Bronchial epithelial cell (primary cell): Measurements from ENCODE around the gene OLFM4. TPM values are rescaled to one million over a fixed set of nuclear protein-coding genes. Genes with fewer than 3 reads are reported as not detected.
A peak's percentile ranks its signal among the peaks of the same experiment; 100 is the strongest.

Experiments
- DNase-seq: peaks from one replicate; pipeline ENCODE4 v3.0.0-alpha.2; 2010; ENCODE audit warnings: low read depth
- FAIRE-seq: peaks from 2 replicates; lab custom pipeline; 2011; peaks lifted over from hg19 to GRCh38; lab: Jason Lieb, UNC
- H3K27me3 ChIP-seq: 2 replicates; pipeline ENCODE4 v1.5.1; 2011; ENCODE audit warnings: low read length; ENCODE audit not compliant: control insufficient read depth, insufficient read depth
- H3K36me3 ChIP-seq: 2 replicates; pipeline ENCODE4 v1.5.1; 2011; ENCODE audit warnings: low read length; ENCODE audit not compliant: control insufficient read depth, insufficient read depth
- H3K4me3 ChIP-seq: 2 replicates; pipeline ENCODE4 v1.5.1; 2011; ENCODE audit warnings: mild to moderate bottlenecking, low read depth, low read length, control low read depth
- total RNA-seq: library from RNA; depleted of rRNA; stranded (reverse); fragments of >200 nt; gene quantifications from 2 replicates; pipeline ENCODE4 v1.2.1, GENCODE V29; 2014
- TF ChIP-seq, protein P1 (sequence below): IDR thresholded peaks from 2 replicates; pipeline ENCODE4 v1.5.1; 2011; ENCODE audit warnings: mild to moderate bottlenecking, moderate library complexity, low read length, control low read depth, inconsistent platforms; ENCODE audit not compliant: insufficient read depth, severe bottlenecking

Gene OLFM4
- total RNA-seq, 1 donor from 2014 or later = not detected

DNA sequence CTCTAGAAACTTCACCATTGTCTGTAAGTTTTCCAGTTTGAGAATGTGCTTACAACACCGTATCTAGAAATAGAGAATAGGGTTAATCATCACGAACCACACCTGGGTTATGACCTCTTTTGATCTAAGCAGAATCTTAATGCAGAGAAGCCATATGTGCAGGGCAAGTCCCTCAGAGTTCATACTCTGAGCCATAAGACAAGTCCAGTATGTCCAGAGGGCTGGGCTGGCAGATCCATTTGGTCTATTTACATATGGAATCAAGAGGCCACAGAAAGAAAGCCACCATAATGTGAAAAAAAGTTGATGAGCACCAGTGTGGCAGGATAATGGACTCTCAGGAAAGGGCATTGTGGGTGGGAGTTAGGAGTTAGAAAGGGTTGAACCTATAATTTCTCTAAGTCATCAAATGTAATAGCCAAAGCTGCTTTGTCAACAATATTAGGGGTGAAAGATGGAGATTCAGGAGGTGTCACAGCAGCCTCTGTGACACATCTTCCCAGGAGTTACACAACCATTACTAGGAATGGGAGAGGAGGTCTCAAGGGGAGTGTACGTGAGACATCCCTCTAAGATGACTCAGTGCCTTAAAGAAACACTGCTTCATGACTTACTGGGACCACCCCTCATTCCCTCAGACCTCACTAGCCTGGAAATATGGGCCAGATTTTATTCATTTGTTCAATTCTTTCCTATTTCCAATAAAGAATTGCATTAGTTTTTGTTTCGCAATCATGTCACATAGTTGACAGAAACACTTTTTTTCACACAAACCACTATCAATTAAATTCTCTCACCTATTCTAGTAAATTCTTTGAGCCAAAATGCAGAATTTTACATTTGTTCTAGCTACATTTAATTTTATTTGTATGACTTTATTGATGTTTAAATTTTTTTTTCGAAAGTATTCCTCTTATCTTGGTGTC, 30.4 kb upstream of the OLFM4 start:
- Histone ChIP-seq H3K4me3 (no peak overlapping the region), H3K36me3 (no peaks in the 10 kb centered on the region), H3K27me3 (no peaks in the 10 kb centered on the region)
- FAIRE-seq = no peak
- TF ChIP-seq, protein P1, sequence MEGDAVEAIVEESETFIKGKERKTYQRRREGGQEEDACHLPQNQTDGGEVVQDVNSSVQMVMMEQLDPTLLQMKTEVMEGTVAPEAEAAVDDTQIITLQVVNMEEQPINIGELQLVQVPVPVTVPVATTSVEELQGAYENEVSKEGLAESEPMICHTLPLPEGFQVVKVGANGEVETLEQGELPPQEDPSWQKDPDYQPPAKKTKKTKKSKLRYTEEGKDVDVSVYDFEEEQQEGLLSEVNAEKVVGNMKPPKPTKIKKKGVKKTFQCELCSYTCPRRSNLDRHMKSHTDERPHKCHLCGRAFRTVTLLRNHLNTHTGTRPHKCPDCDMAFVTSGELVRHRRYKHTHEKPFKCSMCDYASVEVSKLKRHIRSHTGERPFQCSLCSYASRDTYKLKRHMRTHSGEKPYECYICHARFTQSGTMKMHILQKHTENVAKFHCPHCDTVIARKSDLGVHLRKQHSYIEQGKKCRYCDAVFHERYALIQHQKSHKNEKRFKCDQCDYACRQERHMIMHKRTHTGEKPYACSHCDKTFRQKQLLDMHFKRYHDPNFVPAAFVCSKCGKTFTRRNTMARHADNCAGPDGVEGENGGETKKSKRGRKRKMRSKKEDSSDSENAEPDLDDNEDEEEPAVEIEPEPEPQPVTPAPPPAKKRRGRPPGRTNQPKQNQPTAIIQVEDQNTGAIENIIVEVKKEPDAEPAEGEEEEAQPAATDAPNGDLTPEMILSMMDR = no peak
- no peak for DNase-seq

DNA sequence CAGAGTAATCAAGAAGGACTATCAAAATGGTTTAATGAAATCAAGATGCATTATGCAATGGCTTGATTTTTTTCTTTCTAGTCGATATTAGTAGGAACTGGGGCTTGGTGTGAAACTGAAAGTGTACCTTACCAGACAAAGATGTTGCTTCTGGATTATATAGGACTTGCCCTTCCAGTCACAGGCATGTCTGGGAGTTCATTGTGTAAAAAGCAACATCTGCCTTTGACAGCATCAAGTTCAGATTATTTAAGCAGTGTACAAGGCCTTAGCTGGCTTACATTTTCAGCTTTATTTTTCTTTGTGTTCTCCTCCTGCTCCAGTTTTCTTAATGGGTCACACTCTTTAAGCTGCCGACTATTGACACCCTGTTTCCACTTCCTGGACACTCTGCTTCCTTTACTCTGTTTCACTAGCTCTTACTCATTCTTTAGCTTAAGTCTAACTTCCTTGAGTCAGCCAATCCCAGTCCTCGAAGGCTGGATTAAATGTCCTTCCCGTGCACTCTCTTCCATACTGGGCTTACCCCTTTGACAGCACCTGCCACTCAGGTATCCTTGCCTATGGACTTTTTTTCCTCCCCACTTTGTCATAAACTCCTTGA, 29.4 kb upstream of the OLFM4 start:
- FAIRE-seq = no peak
- TF ChIP-seq, protein P1 = no peak
- no peaks in the 10 kb centered on the region for H3K36me3 ChIP-seq

DNA sequence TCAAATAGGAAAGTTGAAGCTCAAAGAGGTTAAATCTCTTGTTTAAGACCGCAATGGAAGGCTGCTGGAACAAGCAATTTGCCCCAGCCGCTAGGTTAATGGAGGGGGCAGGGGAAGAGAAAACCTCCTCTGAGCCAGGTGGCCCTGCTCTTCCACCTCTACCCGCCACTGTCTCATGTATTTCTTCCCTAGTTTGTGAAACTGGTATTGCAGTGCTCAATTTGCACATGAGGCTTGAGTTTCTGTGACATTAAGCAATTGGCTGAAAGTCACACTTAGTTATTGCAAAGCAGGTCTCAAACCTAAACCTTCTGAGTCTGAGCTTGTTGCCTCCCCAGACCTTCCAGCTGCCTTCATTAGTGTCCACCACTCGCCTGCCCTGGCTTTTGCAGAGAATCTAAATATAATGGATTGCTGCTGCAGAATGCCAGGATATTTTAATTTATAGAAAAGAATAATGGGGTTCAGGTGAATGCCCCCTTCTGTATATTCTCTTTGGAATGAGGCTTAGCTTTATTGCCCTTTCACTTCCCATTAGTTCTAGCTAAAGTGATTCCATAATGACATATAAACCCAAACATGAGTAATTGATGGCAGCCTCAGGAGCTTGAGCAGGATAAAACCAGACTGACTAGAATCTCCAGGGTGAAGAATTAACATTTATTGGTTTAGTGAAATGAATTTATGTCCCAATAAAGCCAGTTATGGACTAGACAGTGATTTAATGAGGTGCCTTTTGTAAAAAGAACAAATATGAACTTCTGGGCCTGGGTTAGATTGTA, 27.0 kb upstream of the OLFM4 start:
- Histone ChIP-seq H3K36me3 (no peaks in the 10 kb centered on the region), H3K4me3 (no peak overlapping the region), H3K27me3 (no peaks in the 10 kb centered on the region)
- DNase-seq (peak; percentile 2), FAIRE-seq (no peak)
- TF ChIP-seq, protein P1 = no peak

More for the DNA sequence above, 29.4 kb upstream of the OLFM4 start:
- H3K4me3 ChIP-seq = no peak overlapping the region
- no peak for DNase-seq
- no peaks in the 10 kb centered on the region for H3K27me3 ChIP-seq

DNA sequence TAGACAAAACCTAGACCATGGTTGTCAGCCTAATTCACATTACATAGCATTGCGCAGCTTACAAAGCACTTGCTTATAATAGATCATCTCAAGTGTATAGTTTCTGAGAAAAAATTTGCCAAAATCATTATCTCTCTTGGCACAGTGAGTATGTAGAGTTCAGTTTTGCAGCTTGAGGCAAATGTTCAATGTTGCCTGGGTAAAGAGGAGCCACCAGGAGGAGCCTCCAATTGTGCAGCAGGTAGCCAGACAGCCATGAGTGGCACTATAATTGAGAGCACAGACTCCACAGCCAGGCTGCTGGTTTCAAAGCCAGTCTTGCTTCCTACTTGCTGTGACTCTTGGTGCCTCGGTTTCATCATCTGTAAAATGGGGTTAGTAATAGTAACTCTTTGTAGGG, 24.0 kb upstream of the OLFM4 start:
- no peak overlapping the region for H3K4me3 ChIP-seq
- H3K36me3 ChIP-seq = no peaks in the 10 kb centered on the region
- TF ChIP-seq, protein P1 = no peak
- DNase-seq = no peak
- FAIRE-seq = no peak
- no peaks in the 10 kb centered on the region for H3K27me3 ChIP-seq

DNA sequence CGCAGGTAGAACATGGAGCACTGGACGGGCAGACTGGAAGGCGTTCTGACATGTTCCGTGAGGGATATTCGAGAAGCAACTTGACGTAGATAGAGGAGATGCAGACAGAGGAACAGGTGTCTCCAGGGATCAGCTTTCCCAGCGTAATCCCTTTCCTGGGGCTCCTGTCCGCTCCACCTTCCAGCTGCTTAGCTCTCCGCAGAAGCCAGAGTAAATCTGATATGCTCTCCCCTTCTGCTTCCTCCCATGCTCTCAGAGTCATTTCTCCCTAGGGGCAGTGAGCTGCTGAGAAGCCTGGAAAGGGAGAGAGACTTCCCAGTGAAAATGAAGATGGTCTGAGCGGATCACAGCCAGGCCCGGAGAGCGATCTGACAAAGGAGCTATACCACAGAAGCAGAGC, 23.0 kb upstream of the OLFM4 start:
- DNase-seq (no peak), FAIRE-seq (no peak)
- Histone ChIP-seq H3K4me3 (no peak overlapping the region), H3K27me3 (no peaks in the 10 kb centered on the region), H3K36me3 (no peaks in the 10 kb centered on the region)
- TF ChIP-seq, protein P1 = no peak
